Stomach (tissue), 19 donors: Measurements from ENCODE around the gene COG3. TPM values are rescaled to one million over a fixed set of nuclear protein-coding genes. Genes with fewer than 3 reads are reported as not detected.

Experiments
- DNase-seq, 2 donors: peaks; one replicate each; pipeline versions ENCODE4 v3.0.0 to v3.0.0-alpha.2; 2013 to 2019
- H3K27ac ChIP-seq, 5 donors: fragments of 200-600 bp in 4 of 5; sonication (generic) in 4 of 5; one replicate each; pipeline ENCODE4 v1.5.1; 2013 to 2019; ENCODE audit warnings: mild to moderate bottlenecking in 1 of 5, moderate library complexity in 1 of 5
- H3K27me3 ChIP-seq, 3 donors: fragments of 200-600 bp; sonication (generic); one replicate each; pipeline ENCODE4 v1.5.1; 2017 to 2019; ENCODE audit warnings: mixed run types in 1 of 3
- H3K36me3 ChIP-seq, 4 donors: fragments of 200-600 bp; sonication (generic); 1 replicate in 3 of 4; 2 replicates in 1 of 4; pipeline ENCODE4 v1.5.1; 2016 to 2019
- H3K4me1 ChIP-seq, 4 donors: fragments of 200-600 bp; sonication (generic); one replicate each; pipeline ENCODE4 v1.5.1; 2016 to 2019
- H3K4me3 ChIP-seq, 4 donors: fragments of 200-600 bp; sonication (generic) in 3 of 4; one replicate each; pipeline ENCODE4 v1.5.1; 2016 to 2019; ENCODE audit warnings: mild to moderate bottlenecking in 1 of 4
- H3K9me3 ChIP-seq, 4 donors: fragments of 200-600 bp; sonication (generic); one replicate each; pipeline ENCODE4 v1.5.1; 2016 to 2019
- CTCF ChIP-seq, 7 experiments: fragments of 450-650 bp in 4 of 7; fragments of 200-600 bp in 3 of 7; sonication (generic) in 3 of 7; IDR thresholded peaks; one replicate each; pipeline ENCODE4 v1.5.1; 2016 to 2019; ENCODE audit warnings: antibody characterized with exemption in 7 of 7, control low read depth in 2 of 7, mild to moderate bottlenecking in 1 of 7
- EP300 ChIP-seq: sonication (generic); formaldehyde crosslinking; IDR thresholded peaks from one replicate; pipeline ENCODE4 v1.6.1; 2017; ENCODE audit warnings: antibody characterized with exemption
- POLR2A ChIP-seq, 4 donors: fragments of 450-650 bp; IDR thresholded peaks; one replicate each; pipeline ENCODE4 v1.6.1; 2016; ENCODE audit warnings: antibody characterized with exemption in 4 of 4, control low read depth in 2 of 4, mild to moderate bottlenecking in 1 of 4, moderate library complexity in 1 of 4
- POLR2AphosphoS5 ChIP-seq, 3 donors: sonication (generic); formaldehyde crosslinking; IDR thresholded peaks; one replicate each; pipeline ENCODE4 v1.6.1; 2016; ENCODE audit warnings: antibody characterized with exemption in 3 of 3
- WGBS, 5 donors: extraction: QIAGEN DNeasy Blood & Tissue Kit in 3 of 5; methylation state at CpG; one replicate each; pipeline versions ENCODE4 v1.1.5 to v1.1.7; 2013 to 2018; 5-methylcytosine and 5-hydroxymethylcytosine counted together
- intact Hi-C: fragments of 100-400 bp; cut with DNase I; formaldehyde crosslinking; loops from one replicate; pipeline ENCODE4 v1.15.1; 2023; ENCODE audit warnings: low total_unique reads
- long read RNA-seq, 10 donors: transcript quantifications; one replicate each; lab custom pipeline, GENCODE V29; 2026
- polyA plus RNA-seq, 3 donors: library from polyadenylated mRNA; stranded (reverse); fragments of 200-250 nt; gene quantifications; one replicate each; pipeline ENCODE4 v1.2.3, GENCODE V29; 2013
- total RNA-seq, 5 donors: library from RNA; depleted of rRNA; stranded (reverse); fragments of >200 nt; gene quantifications; one replicate each; pipeline versions ENCODE4 v1.1.0 to v1.2.3, GENCODE V29; 2014 to 2016
- donor health status: healthy with polysubstance abuse.
- donor health status: Bipolar disorder and iron deficiency.
- donor health status: healthy.

The COG3 gene
- total RNA-seq (100 to 1,000 TPM in 3 of 5 donors, 10 to 100 TPM in 2; 27.2 to 442 (median 101) TPM), polyA plus RNA-seq (10 to 100 TPM; 10.4 to 11.0 (median 10.7) TPM)
- long read RNA-seq, donor 1, full-length matches to known transcripts = 2 of 2 reads
- long read RNA-seq, donor 1, partial matches to known transcripts = 0 of 2 reads
- long read RNA-seq, donor 1, other reads (novel, unspliced or antisense) = 0 of 2 reads
- long read RNA-seq, donor 2, full-length matches to known transcripts = 3 of 3 reads
- long read RNA-seq, donor 2, partial matches to known transcripts = 0 of 3 reads
- long read RNA-seq, donor 2, other reads (novel, unspliced or antisense) = 0 of 3 reads
- long read RNA-seq, donor 3, partial matches to known transcripts = 0 of 1 reads
- long read RNA-seq, donor 3, other reads (novel, unspliced or antisense) = 0 of 1 reads
- long read RNA-seq, donor 4, partial matches to known transcripts = 0 of 1 reads
- long read RNA-seq, donor 4, other reads (novel, unspliced or antisense) = 0 of 1 reads
- long read RNA-seq, donor 5, full-length matches to known transcripts = 2 of 10 reads
- long read RNA-seq, donor 5, partial matches to known transcripts = 8 of 10 reads
- long read RNA-seq, donor 5, other reads (novel, unspliced or antisense) = 0 of 10 reads
- long read RNA-seq, donor 6, full-length matches to known transcripts = 11 of 11 reads
- long read RNA-seq, donor 6, partial matches to known transcripts = 0 of 11 reads
- long read RNA-seq, donor 6, other reads (novel, unspliced or antisense) = 0 of 11 reads
- long read RNA-seq, donor 7, full-length matches to known transcripts = 5 of 5 reads
- long read RNA-seq, donor 7, partial matches to known transcripts = 0 of 5 reads
- long read RNA-seq, donor 7, other reads (novel, unspliced or antisense) = 0 of 5 reads
- long read RNA-seq, donor 8, full-length matches to known transcripts = 2 of 2 reads
- long read RNA-seq, donor 8, partial matches to known transcripts = 0 of 2 reads
- long read RNA-seq, donor 8, other reads (novel, unspliced or antisense) = 0 of 2 reads
- long read RNA-seq, donor 9, partial matches to known transcripts = 0 of 2 reads
- long read RNA-seq, donor 9, other reads (novel, unspliced or antisense) = 0 of 2 reads
- long read RNA-seq, donor 10, full-length matches to known transcripts = 2 of 2 reads
- long read RNA-seq, donor 10, partial matches to known transcripts = 0 of 2 reads
- long read RNA-seq, donor 10, other reads (novel, unspliced or antisense) = 0 of 2 reads

GRCh38 chr13:45464687-45465453, at the start of gene COG3:
Gene COG3, plus strand, starts transcription at chr13:45464939. Its CDS starts 98 bp downstream, at chr13:45465037.
- Histone ChIP-seq H3K27me3 (no peaks in the 10 kb centered on the region), H3K36me3 (peaks cover 0 to 6% (median 0%) of the 10 kb centered on the region in 4 donors), H3K9me3 (no peaks in the 10 kb centered on the region), H3K4me1 (peaks cover 31 to 52% (median 43%) of the 10 kb centered on the region in 4 donors), H3K4me3 (peak within 1 kb of the TSS; percentile 73 to 99 (median 88)), H3K27ac (peak within 1 kb of the TSS; percentile 94 to 98 (median 95))
- intact Hi-C loops = no loop called here
- DNase-seq = peak; percentile 96 to 98
- 0 to 1% (median 0%) methylated on average over 22 to 63 of the region's 63 CpGs for WGBS, 5 donors
- TF ChIP-seq EP300 (no peak), CTCF (IDR thresholded peaks at IDR 0.05) (peak in 3 of 7 experiments; percentile 26 to 77 (median 68)), POLR2AphosphoS5 (IDR thresholded peaks at IDR 0.05) (peak; percentile 82 to 96 (median 92)), POLR2A (IDR thresholded peaks at IDR 0.05) (peak in 1 of 4 donors; percentile 69)

- H3K27ac ChIP-seq = peak overlapping the region; percentile 83 to 96 (median 90)
- intact Hi-C loops = no loop called here
Observed at GRCh38 chr13:45415112-45415511, 49.6 kb upstream of the COG3 start.

GRCh38 chr13:45416516-45417128, 48.1 kb upstream of the COG3 start:
- 32 to 45% (median 36%) methylated on average over 10 of the region's 10 CpGs for WGBS, 5 donors
- H3K4me1 ChIP-seq = peaks cover 37 to 54% (median 46%) of the 10 kb centered on the region in 4 donors
- TF ChIP-seq POLR2A (IDR thresholded peaks at IDR 0.05) (no peak), CTCF (IDR thresholded peaks at IDR 0.05) (no peak), EP300 (no peak), POLR2AphosphoS5 (IDR thresholded peaks at IDR 0.05) (no peak)

More at GRCh38 chr13:45415112-45415511, 49.6 kb upstream of the COG3 start:
- H3K36me3 ChIP-seq = peaks cover 0 to 12% (median 11%) of the 10 kb centered on the region in 4 donors
- DNase-seq = no peak
- TF ChIP-seq POLR2A (IDR thresholded peaks at IDR 0.05) = no peak
- TF ChIP-seq POLR2AphosphoS5 (IDR thresholded peaks at IDR 0.05) = no peak
- no peak for TF ChIP-seq EP300
- no peak for TF ChIP-seq CTCF (IDR thresholded peaks at IDR 0.05)
- WGBS, 5 donors = 48 to 76% (median 70%) methylated on average over 1 of the region's 1 CpG
- no peaks in the 10 kb centered on the region for H3K27me3 ChIP-seq
- no peaks in the 10 kb centered on the region for H3K9me3 ChIP-seq
- peaks cover 37 to 59% (median 51%) of the 10 kb centered on the region in 4 donors for H3K4me1 ChIP-seq
- H3K4me3 ChIP-seq = peak overlapping the region; percentile 31 to 36 (median 34)

More at GRCh38 chr13:45416516-45417128, 48.1 kb upstream of the COG3 start:
- H3K27ac ChIP-seq = peak overlapping the region; percentile 87 to 95 (median 90)
- H3K36me3 ChIP-seq = no peaks in the 10 kb centered on the region
- no peaks in the 10 kb centered on the region for H3K9me3 ChIP-seq
- intact Hi-C loops = no loop called here
- H3K27me3 ChIP-seq = no peaks in the 10 kb centered on the region
- DNase-seq = peak in 1 of 2 donors; percentile 29
- H3K4me3 ChIP-seq = peak overlapping the region; percentile 52 to 78 (median 70)
